Heart left ventricle (tissue), 13 donors: Measurements from ENCODE around the gene ARF1.

Experiments used
- CTCF ChIP-seq, 12 donors: fragments of 200-600 bp; sonication (generic) in 4 of 12; IDR thresholded peaks; one replicate each; pipeline versions ENCODE4 v1.5.0 to v1.8.0; 2018 to 2022; ENCODE audit warnings: antibody characterized with exemption in 12 of 12, mild to moderate bottlenecking in 5 of 12
- POLR2A ChIP-seq, 2 donors: fragments of 450-650 bp; IDR thresholded peaks; one replicate each; pipeline ENCODE4 v1.6.1; 2017; ENCODE audit warnings: antibody characterized with exemption in 2 of 2, mild to moderate bottlenecking in 2 of 2, moderate library complexity in 2 of 2
- donor health status: ischemic (EF 13 %, LVEDD 7.1; RV severe dilation, severe dysfunction).
- donor health status: DM: no; HTN: yes; CAD: no.
- donor health status: DM: no; HTN: no; CAD: no.
- donor health status: ischemic (EF 25% LVEDD 6.9; RV normal size, moderate dysfunction).
- donor health status: ischemic (EF 25% LVEDD 5.7; RV mildly dilated, moderate dysfunction).
- donor health status: ischemic (EF 35%, LVEDD 5.7; RV mildly dilated, moderate dysfunction).
- donor health status: nonischemic (EF 11% LVEDD 7.7; RV severe dilation, severe dysfunction).
- donor health status: DM: yes; HTN: yes; CAD: no.
- donor health status: PGD.
- donor health status: ischemic (EF 29% LVEDD 5.4; RV normal size, mild dysfunction).
- donor health status: nonischemic (EF 23%, LVEDD 6.1; RV moderate dilation, normal function).

GRCh38 chr1:228087771-228088251, 5.3 kb downstream of the ARF1 start:
- TF ChIP-seq CTCF (IDR thresholded peaks at IDR 0.05) (peak in 1 of 12 donors; percentile 10), POLR2A (IDR thresholded peaks at IDR 0.05) (no peak)
